GM19328 (cell line): ENCODE results near the gene CNTN1.

Source experiments
- ATAC-seq: cut with Tn5 transposase; IDR thresholded peaks from one replicate; pipeline ENCODE4 v1.9.1; 2021; ENCODE audit warnings: mild to moderate bottlenecking, moderate library complexity; ENCODE audit not compliant: unreplicated experiment

The CNTN1 gene

DNA sequence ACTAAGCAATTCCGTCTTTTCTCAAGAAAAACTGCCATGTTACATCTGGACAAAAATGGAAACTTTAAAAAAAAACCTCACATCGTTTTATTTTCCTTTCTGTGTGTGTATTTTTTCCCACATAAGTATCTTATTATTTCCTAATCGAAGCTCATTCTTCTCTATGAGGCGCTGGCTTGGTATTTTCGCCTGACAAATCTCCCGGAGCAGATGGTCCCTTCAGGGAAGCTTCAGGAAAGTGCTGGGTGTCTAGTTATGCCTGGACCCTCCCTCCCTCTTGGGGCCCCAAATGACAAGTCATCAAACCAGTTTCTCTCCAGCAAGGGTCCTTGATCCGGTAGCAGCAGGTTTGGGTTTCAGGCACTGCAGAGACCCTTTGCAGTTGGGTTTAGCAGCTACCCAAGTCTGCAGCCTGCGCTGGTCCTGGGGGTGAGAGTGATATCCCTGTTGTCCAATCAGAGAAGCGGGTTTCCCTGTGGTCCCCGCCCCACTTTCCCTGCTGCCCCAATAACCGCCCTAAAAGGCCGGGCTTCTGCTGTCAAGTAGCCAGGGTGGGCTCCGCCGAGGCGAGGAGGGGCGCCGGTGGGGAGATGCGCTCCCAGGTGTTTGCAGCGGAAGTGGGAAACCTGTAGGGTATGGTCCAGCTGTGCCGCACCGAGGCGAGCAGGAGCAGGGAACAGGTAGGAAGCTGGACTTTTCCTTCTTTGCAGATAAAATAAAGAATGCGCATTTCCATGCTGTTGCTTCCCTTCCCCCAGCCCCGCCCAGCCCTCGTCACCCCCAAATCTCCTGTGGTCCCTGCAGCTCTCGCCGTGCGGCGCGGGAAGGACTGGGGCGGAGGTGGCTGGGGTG is at the start of gene CNTN1:
CNTN1 (plus strand) TSS at position 527 of the 852 bp plus-strand sequence.
- no peak for ATAC-seq

DNA sequence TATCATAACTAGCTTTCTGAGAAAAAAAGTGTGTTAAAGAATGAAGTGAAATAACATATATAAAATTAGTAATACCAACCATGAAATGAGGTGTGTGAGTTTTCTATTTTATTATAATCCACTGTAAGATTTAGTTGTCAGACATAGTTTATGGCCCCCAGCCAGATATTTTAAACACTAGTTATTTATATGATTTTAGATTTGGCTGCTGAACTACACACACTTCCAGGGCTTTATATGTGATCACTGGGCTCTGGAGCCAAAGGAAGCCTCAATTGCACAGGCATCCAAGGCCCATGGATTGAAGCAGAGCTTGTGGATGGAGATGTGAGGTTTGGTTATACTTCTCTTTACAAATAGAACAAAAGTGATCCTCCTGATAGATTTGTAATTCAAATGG is 48.7 kb upstream of the CNTN1 start:
- no peak for ATAC-seq

DNA sequence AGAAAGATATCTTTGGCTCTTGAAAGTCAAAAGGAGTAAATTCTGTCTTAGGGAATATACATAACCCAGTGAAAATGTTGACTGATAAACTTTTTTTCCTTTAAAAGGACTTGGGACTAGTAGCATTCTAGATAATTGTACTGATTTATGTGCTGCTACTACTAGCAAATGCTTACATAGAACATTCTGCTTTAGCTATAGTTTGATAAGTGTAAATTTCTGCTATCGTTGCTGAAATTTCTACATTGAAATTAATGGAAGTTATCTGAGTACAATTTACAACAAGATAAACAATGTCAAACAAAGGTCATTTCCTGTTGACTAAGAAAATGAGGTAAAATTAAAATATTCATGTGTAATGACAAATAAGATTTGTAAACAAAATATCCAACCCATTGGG is 48.3 kb upstream of the CNTN1 start:
- no peak for ATAC-seq

- no peak for ATAC-seq
These were observed 47.5 kb upstream of the CNTN1 start for GRCh38 chr12:40644708-40645107.

GRCh38 chr12:40645361-40645760 is 46.9 kb upstream of the CNTN1 start:
- ATAC-seq: no peak

DNA sequence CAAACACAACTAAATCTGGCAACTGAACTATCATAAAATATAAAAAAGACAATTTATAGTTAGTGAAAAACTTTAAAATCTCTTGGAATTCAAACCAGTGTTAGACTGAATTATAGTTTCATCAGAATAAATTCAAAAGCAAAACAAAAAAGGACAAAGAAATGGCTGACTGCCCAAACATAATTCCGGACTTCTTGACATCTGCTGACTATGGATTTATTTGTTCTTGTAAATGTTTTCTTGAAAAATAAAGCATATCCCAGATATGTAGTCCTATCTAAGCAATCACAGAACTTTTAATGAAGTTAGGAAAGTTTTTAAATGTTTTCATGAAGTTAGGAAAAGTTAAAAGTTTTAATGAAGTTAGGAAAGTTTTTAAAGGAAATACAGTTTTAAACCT is 45.8 kb upstream of the CNTN1 start:
- ATAC-seq: no peak

- ATAC-seq: no peak
These were observed 45.3 kb upstream of the CNTN1 start for GRCh38 chr12:40646911-40647310.

DNA sequence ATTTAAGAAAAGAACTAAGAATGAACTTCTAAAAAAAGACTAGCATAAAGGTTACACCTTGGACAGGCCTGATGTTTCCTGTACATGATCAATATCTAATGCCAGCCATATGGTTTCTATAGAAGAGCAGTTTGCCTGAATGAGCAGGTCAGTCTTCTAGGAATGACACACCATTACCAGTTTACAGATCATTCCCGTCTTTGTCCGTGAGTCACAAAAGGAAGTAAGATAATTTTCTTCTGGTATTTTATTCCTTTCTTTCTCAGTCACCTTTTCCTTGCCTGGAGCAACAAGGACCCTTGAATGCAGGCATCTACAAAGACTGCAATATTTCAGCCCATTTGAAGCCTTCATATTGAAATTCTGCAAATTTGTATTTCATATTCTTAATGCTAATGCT is 44.6 kb upstream of the CNTN1 start:
- no peak for ATAC-seq

GRCh38 chr12:40648519-40648918 is 43.7 kb upstream of the CNTN1 start:
- ATAC-seq: no peak

DNA sequence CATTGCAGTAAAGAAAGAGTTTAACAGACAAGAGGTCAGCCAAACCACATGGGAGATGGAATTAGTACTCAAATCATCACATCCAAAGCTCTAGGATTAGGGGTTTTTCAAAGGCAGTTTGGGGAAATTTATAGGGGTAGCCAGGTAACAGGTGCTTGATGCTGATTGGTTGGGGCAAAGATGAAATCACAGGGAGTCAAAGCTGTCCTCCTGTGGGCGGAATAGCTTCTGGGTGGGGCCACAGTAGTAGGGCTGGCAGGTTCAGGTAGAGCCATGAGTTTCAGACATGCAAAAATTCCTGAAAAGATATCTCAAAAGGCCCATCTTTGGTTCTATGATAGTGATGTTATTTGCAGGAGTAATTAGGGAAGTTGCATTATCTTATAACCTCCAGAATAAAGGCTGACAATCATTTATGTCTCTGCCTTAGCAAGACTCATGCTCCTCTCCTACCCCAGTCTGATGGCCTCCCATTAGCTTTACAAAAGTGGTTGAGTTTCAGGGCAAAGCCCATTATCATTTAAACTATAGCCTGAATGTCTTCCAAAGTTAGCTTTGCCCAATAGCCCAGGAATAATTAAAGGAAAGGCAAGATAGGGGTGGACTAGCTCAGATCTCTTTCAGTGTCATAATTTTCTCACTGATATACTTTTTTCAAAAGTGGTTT is 42.1 kb upstream of the CNTN1 start:
- no peak for ATAC-seq

DNA sequence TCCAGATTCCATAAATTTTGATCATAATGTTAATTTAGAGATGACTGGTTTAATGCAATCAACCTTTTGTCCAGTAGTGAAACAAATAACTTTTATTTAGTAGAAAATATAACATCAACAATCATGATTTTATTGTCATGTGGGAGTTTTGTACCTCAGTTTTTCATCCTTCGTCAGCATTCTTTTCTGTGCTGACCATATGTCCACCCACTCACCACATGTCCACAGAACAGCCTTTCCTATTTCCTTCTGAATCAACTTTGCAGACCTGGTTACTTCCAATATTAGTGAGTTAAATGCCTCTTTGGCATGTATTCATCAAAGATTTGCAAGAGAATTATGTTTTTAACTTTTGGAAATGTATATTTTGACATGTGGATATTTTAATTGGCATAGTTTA is 36.8 kb upstream of the CNTN1 start:
- no peak for ATAC-seq

DNA sequence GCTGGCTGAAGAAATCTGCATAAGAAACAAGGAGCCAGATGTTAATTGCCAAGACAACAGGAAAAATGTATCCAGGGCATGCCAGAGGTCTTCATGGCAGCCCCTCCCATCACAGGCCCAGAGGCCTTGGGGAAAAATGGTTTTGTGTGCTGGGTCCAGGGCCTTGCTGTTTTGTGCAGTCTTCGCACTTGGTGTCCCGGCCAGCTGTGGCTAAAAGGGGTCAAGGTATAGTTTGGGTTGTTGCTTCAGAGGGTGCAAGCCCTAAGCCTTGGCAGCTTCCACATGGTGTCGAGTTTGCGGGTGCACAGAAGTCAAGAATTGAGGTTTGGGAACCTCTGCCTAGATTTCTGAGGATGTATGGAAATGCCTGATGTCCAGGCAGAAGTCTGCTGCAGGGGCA is 29.9 kb upstream of the CNTN1 start:
- ATAC-seq: no peak

GRCh38 chr12:40663781-40664180 is 28.5 kb upstream of the CNTN1 start:
- ATAC-seq: no peak

DNA sequence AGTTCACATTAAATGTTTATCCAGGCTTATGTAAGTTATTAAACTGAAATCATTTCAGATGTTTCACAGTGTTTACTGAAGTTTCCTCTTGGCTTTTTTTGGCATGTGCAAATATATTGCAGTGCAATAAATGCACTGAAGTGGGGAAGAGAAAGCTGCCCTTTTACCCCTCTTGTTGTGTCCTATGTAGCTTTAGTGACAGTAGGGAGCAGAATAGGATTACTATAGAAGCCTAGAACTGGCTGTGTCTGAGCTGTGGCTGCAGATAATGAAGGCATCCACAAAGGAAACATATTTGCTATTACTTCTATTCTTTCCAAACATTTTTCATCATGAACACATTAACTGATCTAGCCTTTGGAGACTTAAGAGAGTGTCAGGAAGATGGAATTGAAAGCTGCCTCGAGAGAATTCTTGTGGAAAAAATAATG is 24.1 kb upstream of the CNTN1 start:
- ATAC-seq: no peak

DNA sequence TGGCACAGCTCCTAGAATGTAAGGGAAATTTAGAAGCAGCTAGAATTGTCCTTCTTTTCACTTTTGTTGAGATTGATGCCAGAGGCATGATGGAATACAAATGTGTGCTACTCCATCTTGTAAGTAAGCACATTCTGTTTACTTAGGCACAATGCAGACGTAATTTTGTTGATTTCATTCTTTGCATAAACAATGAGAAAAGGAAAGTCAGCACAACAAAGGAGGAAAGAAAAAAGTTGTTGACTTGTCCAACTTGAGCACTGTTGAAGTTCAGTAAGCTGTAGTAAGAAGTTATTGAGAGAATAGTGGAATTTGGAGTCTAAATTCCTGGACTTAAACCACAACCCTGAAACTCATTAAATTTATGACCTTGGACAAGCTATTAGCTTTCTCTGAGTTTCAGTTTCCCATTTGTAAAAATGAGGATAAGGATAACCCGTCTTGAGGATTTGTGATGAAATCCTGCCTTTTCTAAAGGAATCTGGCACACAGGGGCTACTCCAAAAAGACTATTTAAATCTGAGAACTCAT is 19.4 kb upstream of the CNTN1 start:
- no peak for ATAC-seq

DNA sequence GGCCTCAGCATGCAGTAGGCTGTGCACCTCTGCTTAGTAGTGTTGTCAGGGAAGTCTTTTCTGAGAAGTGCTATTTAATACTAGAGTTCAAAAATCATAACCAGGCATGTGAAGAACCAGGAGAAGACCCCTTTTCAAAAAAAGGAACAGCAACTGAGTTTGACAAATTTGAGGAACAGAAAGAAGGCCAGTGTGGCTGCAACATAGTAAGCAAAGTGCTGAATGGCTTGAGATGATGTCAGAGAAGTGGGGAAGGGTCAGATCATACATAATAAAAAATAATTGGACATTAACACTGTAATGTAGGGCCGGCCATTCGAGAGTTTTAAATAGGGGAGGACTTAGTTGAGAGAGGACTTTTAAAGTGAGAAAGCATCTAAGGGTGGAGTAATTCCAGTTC is 11.1 kb upstream of the CNTN1 start:
- ATAC-seq: no peak

DNA sequence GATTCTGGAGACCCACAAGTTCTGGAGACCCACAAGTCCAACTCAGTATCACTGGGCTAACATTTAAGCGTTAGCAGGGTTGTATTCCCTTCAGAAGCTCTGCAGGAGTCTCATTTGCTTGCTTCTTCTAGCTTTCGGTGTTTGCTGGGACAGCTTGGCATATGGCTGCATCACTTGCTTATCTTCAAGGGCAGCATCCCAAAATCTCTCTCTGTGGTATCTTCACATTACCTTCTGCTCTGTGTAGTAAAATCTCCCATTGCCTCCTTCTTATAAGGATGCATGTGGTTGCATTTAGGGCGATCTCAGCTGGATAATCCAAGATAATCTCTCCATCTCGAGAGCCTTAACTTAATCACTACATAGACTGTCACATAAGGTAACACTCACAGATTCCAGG is 7.3 kb upstream of the CNTN1 start:
- ATAC-seq: no peak

DNA sequence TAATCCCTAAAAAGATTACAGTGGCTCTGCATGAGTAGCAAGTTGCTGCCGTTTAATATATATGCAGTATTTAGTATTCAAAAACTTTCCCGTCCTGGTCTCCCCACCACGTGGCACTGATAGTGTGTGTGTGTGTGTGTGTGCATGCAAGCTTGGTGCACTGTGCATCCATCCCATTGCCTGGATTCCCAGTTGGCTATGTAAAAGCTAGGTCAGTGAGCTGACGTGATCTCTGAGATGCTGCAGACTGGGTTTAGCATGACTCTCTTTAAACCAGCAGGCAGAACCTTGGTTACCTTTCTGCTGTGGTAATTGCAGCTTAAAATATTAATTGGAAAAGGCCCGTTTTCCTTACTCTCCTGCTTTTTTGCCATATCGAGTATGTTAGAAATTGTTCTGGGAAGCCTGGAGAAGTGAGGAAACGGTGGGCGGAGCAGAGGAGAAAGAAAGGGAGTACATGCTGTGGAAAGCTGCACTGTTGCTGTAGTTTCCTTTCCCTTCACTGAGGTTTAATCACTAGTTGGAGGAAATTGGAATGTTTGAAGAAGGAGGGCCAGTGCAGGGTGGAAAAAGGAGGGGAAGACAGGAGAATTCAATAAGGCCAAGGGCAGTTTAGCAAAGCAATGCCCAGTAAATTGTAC is 4.0 kb upstream of the CNTN1 start:
- no peak for ATAC-seq

DNA sequence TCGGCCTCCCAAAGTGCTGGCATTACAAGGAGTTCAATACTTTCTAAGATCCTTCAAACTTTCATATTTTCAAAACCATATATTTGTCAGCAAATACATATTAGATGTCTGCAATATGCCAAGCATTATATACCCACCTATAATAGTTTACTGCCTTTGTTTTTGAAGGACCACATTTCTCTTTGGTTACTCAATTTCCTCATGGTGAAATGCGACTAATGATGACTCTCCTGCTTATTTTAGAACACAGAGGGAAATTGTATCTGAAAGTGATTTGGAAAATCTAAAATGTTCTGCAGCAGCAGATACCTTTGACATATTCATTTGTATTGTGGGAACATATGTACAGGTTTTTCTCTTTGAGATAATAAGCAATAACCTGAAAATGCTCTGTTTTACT is 2.7 kb upstream of the CNTN1 start:
- no peak for ATAC-seq

DNA sequence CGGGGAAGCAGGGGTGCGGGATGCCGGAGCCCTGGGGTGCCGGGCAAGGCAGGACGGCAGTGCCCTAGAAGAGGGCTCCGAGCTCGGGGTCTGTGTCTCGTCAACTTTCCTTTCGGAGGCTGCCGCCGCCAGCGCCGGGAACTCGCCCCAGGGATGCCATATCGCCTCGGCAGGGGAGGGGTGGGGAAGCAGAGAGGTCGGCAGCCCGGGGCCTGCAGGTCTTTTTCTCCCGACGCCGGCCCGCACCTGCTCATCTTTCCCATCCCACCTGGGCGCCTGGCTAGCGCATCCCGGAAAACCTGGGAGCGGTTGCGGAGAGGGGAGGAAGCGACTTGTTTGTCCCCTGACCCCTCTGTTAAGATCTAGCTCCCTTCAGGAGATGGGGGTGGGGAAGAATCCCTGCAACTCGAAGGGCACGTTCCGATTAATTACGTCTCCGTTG is 547 bp downstream of the CNTN1 start:
- no peak for ATAC-seq

- no peak for ATAC-seq
These were observed 1.1 kb downstream of the CNTN1 start for GRCh38 chr12:40693207-40693821.
